HG02852 (cell line): ENCODE data around the gene NPAS3.

Experiments used
- ATAC-seq: cut with Tn5 transposase; IDR thresholded peaks from one replicate; pipeline ENCODE4 v1.9.1; 2021; ENCODE audit warnings: mild to moderate bottlenecking, moderate library complexity; ENCODE audit not compliant: unreplicated experiment

The NPAS3 gene

DNA sequence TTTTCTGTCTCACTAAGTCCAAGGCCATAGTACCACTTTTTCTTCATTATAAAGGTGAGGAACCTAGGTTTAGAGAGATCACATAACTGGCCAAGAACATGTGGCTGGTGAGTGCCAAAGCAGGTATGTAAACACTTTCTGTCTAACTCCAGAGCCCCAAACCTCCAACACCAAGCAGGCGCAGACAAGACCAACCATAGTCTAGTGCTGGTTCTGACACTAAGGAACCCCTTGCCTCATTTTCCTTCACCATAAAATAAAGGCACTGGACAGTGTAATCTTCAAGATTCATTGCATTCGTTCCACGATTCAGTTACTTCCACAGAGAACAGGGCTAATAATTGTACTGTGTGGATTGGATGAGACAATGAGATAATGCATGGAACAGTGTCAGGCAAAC lies 71.0 kb downstream of the NPAS3 start:
- ATAC-seq, result no peak

DNA sequence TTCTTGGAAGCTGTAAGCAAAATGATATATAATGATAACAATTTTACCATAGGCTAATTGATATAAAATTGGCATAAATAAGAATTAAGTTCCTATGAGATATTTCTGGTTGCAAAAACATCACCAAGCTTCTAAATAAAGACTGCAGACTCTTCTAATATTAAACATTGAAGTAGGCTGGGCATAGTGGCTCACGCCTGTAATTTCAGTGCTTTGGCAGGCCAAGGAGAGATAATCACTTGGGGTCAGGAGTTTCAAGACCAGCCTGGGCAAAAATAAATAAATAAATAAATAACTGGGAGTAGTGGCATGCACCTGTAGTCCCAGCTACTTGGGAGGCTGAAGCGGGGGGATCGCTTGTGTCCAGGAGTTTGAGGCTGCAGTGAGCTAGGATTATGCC lies 71.8 kb downstream of the NPAS3 start:
- no peak for ATAC-seq

DNA sequence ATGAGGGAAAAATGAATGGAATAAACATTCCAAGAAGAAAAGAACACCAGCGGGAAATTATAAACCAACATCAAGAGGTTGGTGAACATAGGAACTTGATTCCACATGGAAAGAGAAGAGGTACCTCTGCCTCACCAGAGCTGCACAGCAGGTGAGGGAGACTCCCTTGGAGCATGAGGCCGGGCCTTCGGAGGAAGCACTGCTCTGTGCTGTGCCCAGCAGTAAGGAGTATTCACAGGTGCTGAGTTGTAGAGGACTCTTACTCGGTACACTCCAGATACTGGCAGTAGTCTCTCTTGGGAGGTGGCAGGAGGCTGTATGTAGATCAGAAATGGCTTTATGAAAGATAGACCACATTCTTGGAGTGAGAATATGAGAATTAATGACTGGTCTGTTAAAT lies 76.0 kb downstream of the NPAS3 start:
- ATAC-seq, result no peak

- no peak for ATAC-seq
These were observed 77.9 kb downstream of the NPAS3 start for GRCh38 chr14:33016613-33017012.

- no peak for ATAC-seq
These were observed 78.3 kb downstream of the NPAS3 start for GRCh38 chr14:33017016-33017415.

- ATAC-seq, result no peak
These were observed 80.7 kb downstream of the NPAS3 start for GRCh38 chr14:33019346-33019745.

DNA sequence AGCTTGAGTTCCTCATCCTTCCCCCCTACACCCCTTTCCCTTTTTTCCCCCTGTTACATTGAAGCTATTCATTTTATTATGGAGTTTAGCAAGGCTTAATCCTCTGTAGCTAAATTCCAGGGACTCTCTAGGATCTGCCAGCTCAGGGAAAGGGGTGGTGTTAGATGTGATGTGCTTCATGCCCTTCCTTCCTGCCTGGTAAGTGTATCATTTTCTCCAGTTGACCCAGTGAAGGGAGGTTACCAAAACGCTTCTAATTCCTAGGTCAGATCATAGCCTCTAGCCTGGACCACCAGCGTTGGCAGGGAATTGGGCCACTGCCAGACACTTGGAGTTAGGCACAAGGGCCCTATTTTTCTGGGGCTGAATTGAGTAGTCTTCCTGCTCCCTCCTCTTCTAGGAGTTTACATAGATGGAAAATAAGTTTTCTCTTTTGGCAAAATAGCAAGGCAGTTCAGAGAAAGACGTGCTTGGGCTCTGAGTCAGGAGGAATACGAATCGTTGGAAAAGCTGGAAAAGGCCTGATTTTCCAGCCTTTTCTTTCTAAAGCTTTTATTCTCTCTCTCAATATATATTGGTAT lies 88.3 kb downstream of the NPAS3 start:
- no peak for ATAC-seq

GRCh38 chr14:33029511-33029910 lies 90.8 kb downstream of the NPAS3 start:
- no peak for ATAC-seq

DNA sequence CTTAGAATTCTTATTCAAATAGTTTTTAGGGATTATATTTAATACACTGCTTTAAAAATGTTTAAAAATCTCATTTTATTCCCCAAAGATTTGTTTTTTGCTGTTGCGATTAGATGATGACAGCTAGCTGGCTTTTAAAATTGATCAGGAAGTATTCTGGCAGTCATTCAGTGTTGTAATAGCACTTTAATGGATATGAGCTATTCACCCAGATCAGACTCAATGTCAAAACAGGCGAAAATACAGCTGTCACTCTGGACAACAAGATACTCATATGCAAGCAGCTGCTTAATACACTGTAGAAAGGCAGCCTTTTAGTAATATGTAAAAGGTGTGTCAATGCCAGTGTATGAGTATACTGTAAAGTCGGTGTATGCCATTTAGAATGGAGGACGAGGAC lies 91.7 kb downstream of the NPAS3 start:
- no peak for ATAC-seq

DNA sequence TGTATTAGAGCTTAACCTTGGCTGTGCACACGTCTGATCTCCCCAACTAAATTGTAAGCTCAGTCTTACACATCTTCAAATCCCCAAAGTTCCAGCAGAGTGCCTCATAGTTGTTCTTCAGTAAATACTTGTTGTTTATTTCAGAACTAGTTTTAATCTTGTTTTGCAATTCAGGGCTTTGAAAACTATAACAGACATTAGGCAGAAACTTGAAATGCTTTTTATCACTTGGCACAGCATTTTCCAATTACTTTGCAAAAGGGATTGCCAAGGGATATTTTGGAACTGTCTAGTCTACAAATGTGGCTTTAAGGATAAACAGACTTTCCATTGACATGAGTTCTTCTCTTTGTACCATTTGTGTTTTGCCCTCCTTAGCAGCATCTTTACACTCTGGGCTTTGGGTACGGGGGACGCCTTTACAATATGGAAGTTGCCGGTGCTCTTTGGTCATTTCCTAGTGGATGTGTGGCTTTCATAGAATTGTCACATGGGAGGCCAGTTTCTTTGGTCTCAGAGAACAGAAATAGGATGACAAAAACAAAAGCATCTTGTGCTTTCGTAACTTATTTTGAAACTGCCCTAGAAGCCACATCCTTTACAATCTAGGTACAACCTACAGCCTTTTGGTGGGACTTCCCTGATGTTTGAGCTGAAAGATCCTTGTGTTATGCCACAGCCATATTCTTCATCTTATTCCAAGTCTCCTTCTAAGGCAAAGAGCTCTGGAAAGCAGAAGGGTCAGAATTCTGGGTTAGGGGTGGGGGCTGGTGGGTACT lies 96.9 kb downstream of the NPAS3 start:
- ATAC-seq, result no peak

- no peak for ATAC-seq
These were observed 100.6 kb downstream of the NPAS3 start for GRCh38 chr14:33039311-33039710.

GRCh38 chr14:33040372-33041140 lies 101.9 kb downstream of the NPAS3 start:
- ATAC-seq, result no peak

GRCh38 chr14:33042591-33042990 lies 103.9 kb downstream of the NPAS3 start:
- ATAC-seq, result no peak

DNA sequence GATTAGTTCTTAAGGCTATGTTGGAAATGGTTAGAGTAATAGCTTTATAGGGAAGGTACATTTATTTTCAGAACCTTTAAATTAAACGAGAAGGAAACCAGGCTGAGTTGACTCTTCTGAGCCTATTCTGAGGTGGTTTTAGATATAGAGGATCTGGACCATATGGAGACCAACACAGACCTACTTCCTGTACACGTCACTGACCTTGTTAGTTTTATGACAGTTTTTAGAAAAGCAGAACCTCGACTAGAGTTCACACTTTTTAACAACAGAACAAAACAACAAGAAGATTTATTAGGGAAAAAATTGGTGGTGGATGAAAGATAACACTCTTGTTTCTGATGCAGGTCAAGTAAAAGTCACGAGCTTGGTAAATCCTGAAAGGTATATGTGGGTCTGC lies 107.1 kb downstream of the NPAS3 start:
- no peak for ATAC-seq

DNA sequence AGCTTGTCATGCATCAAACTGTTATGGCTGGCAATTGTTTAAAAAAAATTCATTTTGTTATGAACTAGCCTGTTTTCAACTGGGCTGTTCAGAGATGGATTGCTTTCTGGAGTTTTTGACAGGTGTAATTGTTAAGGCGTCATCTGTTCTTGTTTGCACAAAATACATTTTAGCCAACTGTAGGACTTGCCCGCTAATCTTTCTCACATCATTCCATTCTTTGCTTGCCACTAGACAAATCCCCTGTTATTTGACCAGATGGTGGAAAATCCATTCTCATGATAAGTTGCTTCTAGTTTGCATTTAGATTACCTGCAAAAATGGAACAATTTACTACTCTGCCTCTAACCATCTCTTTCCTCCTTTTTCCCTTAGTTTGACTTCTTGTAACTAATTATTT lies 114.3 kb downstream of the NPAS3 start:
- no peak for ATAC-seq

DNA sequence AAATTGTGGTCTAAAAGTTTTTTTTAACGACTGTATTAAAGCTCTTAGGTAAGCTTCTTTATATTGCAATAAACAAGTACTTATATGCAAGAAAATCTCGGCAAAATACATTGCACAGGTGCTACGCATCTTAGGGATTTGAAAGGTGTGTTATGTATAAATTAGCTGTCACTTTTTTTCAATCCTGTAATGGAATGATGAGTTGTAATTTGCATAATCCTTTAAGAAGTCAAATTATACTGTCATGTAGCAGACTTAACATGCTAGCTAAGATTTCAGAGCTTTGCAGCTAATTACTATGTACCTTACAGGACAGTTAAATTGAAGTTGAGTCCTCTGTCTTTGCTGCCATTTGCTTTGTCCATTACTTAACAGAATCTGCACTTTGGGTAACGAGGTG lies 117.5 kb downstream of the NPAS3 start:
- ATAC-seq, result no peak

DNA sequence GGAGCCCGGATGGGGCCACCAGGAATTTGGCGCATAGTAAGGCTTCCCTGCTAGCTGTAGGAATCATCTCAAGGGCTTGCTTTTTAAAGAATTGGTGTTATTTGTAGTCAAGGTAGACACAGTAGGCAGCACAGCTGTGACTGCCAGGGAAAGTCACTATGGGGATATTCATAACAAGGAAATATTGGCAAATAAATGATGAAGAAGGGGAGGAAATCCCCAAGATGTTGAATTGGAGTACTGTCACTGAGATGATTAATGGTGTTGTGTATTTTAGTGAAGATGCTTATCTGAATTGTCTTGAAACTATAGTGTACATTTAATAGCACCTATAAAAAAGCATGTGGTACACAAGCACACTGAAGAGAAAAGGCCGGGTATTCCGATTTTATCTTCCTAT lies 118.9 kb downstream of the NPAS3 start:
- no peak for ATAC-seq

DNA sequence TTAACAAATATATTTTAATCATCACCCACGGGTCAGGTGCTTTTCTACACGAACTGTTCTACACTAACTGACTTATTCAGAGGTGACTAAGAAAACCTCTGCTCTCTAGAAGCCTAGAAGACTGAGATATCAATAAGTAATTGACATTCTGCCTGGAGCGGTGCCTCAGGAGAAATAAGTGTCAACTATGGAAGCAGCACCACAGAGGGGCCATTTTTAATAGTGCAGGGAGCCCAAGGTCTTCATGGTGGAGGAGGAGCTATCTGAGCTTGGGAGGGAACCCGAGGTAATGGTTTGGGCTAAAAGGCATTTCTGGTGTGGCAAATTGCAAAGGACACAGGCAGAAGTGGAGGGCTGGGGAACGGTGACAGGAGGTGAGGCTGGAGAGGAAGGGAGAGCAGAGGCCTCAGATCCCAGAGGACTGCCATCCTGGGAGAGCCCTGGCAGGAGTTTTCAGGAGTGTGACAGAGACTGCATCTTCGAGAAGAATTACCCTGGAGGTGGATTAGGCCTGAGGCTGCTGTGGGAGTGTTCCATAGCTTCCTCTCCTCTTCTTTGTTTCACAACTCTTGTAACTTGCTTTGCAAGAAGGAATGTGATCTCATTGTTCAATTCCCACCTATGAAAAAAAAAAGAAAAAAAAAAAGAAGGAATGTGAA lies 123.1 kb downstream of the NPAS3 start:
- no peak for ATAC-seq

GRCh38 chr14:33062476-33062875 lies 123.8 kb downstream of the NPAS3 start:
- no peak for ATAC-seq

GRCh38 chr14:33062881-33063280 lies 124.2 kb downstream of the NPAS3 start:
- ATAC-seq, result no peak

DNA sequence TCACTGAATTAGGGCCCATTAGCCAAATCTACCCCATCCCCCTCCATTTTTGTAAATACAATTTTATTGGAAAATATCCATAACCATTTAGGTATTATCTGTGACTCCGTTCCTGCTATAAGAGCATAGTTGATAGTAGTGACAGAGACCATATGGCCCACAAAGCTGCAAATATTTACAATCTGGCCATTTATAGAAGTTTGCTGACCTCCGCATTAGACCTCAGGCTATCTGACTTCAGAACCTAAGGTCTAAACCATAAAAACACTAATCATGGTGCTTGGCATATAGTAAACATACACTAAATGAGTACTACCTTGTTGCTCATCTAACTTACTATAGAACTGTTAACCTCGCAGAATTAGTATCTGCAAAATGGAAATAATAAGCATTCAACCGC lies 124.8 kb downstream of the NPAS3 start:
- no peak for ATAC-seq

DNA sequence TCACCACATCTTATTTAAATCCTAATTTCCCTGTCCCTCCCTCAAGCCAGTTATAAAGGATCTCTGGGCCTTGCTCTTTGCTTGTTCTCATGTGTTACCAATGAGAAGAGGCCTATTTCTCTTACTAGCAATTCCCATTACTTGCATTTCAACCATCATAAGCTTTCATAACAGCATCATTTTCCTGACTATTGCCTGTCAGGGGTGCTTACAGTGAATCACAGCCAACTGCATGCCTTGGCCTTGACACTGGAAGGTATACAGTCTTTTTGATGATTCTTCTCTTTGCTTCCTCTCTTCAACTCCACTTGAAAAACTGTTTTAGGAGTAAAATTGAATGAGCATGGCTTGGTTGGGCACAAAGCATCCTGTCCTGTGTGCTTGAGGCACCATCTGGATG lies 127.0 kb downstream of the NPAS3 start:
- no peak for ATAC-seq
